GM06990 (cell line): ENCODE measurements around the gene GDPD5.

Experiments used
- DNase-seq: peaks from one replicate; pipeline ENCODE4 v3.0.0-alpha.2; 2011; ENCODE audit not compliant: insufficient read length; ENCODE audit errors: extremely low read depth
- H3K27me3 ChIP-seq: replicated peaks from 2 replicates; pipeline ENCODE4 v1.6.0; 2011; ENCODE audit warnings: low read length; ENCODE audit not compliant: control insufficient read depth, insufficient read depth
- H3K36me3 ChIP-seq: 2 replicates; pipeline ENCODE4 v1.5.1; 2011; ENCODE audit warnings: low read length; ENCODE audit not compliant: control insufficient read depth, insufficient read depth
- H3K4me3 ChIP-seq: replicated peaks from 2 replicates; pipeline ENCODE4 v1.5.1; 2011; ENCODE audit warnings: low read depth, mild to moderate bottlenecking, control low read depth, low read length
- CTCF ChIP-seq: IDR thresholded peaks from 2 replicates; pipeline ENCODE4 v1.5.1; 2011; ENCODE audit warnings: low read length, control low read depth, mild to moderate bottlenecking, inconsistent platforms; ENCODE audit not compliant: insufficient read depth, poor library complexity, severe bottlenecking

Gene GDPD5

DNA sequence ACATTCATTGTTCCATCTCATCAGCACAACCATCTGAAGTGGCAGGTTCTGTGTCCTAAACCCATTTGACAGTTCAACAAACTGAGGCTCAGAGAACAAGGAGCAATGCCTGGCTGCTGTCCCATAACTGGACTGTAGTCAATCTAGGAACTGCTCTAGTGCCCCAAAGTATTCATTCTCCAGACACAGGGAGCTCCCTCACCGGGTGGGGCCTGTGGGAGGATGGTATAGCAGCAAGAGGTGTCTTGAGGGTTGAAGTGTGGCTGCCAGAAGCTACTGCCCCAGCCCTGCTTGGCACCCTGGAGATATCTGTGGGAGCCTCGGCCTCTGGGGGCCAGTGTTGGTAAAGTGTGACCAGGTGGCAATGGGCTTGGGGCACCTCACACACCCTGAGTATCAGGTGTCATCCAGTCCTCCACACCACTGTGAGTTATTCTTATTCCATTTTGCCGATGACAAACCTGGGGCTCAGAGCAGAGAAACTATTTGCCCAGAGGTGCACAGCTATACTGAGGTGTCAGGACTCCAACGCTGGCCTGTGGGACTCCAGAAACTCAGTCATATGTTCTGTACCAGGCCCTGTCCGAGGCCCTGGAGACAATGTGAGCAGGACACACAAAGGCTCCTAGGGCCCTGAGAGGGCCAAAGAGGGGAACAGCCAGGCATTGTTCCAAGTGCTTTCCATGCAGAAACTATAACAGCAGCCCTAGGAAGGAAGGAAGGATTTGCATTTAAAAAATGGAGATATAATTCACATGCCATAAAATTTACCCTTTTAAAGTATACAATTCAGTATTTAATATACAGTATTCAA is 46.8 kb downstream of the GDPD5 start:
- H3K36me3 ChIP-seq, result no peaks in the 10 kb centered on the region; the same call in 1 of the 2 replicates
- no peak overlapping the region for H3K4me3 ChIP-seq
- TF ChIP-seq CTCF, result no peak
- H3K27me3 ChIP-seq, result no peaks in the 10 kb centered on the region
- no peak for DNase-seq

DNA sequence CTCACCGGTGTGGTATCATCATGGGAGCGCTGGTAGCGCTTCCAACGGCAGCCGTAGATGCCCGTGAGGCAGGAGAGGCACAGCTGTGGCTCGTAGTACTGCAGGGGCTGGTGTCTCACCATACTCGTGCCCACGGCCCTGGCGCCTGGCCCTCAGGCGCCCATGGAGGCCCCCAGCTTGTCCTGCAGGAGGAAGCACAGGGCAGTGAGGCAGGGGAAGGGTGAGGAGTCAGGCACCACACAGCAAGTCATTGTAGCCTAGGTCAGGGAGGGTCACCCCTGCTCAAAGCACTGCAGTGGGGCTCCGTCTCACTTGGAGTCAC is 48.2 kb downstream of the GDPD5 start:
- Histone ChIP-seq H3K4me3 (no peak overlapping the region), H3K36me3 (no peaks in the 10 kb centered on the region; the same call in 1 of the 2 replicates), H3K27me3 (no peaks in the 10 kb centered on the region)
- no peak for TF ChIP-seq CTCF
- no peak for DNase-seq

GRCh38 chr11:75476739-75477613 is 48.8 kb downstream of the GDPD5 start:
- Histone ChIP-seq H3K36me3 (no peaks in the 10 kb centered on the region; the same call in 1 of the 2 replicates), H3K27me3 (no peaks in the 10 kb centered on the region), H3K4me3 (no peak overlapping the region)
- DNase-seq, result no peak
- TF ChIP-seq CTCF, result no peak

- TF ChIP-seq CTCF, result no peak
- Histone ChIP-seq H3K4me3 (no peak overlapping the region), H3K27me3 (no peaks in the 10 kb centered on the region), H3K36me3 (no peaks in the 10 kb centered on the region; the same call in 1 of the 2 replicates)
- peak; percentile 27 for DNase-seq
These were observed 49.7 kb downstream of the GDPD5 start for GRCh38 chr11:75475767-75476650.
